Stimulated activated CD8-positive, alpha-beta memory T cell treated with anti-CD3 and anti-CD28 coated beads, Interleukin-15, amount 100 ng/mL, for 4 hours (primary cell): ENCODE results near the gene ARFGAP1.
"Not testable (repeated sequence)": the region's sequence is repeated elsewhere in the genome, so short reads cannot be mapped to it uniquely, and the experiment has no call there.

Experiments used
- DNase-seq, 2 donors: peaks; one replicate each; pipeline ENCODE4 v3.0.0-alpha.2; 2020; ENCODE audit warnings: low read depth in 2 of 2

The ARFGAP1 gene

GRCh38 chr20:63240004-63240403 is 32.6 kb upstream of the ARFGAP1 start:
- no peak for DNase-seq

DNA sequence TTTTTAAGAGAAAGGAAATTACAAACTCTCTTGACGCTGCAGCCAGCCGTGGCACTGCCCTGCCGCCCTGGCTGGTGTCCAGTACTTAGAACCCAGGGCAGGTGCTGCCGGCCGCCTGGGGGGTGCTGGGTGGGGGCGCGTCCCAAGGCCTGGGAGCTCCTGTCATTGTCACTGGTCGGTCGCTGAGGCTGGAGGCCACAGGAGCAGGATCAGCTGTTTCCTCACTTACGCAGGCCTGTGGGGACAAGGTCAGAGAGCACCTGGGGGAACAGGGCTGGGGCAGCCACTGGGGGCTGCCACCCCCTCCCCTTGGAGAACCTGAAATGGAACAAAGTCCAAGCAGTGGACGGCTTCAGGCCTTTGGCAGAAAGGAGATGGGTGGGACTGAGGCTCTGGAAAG is 31.3 kb upstream of the ARFGAP1 start:
- no peak for DNase-seq

DNA sequence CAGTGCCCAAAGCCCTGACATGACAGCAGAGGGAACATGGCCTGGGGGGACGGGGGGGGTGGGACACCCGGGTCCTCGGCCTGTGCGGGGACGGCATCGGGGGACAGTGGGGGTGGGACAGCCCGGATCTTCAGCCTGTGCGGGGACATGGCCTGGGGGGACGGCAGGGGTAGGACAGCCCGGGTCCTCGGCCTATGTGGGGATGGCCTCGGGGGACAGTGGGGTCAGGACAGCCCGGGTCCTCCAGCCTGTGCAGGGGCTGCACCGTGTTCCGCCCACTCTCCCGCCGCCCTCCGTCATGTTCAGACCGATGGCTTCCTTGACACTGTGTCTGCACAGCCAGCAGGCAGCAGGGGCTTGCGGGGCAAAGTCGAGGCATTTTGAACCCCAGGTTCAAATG is 29.9 kb upstream of the ARFGAP1 start:
- DNase-seq = no peak

DNA sequence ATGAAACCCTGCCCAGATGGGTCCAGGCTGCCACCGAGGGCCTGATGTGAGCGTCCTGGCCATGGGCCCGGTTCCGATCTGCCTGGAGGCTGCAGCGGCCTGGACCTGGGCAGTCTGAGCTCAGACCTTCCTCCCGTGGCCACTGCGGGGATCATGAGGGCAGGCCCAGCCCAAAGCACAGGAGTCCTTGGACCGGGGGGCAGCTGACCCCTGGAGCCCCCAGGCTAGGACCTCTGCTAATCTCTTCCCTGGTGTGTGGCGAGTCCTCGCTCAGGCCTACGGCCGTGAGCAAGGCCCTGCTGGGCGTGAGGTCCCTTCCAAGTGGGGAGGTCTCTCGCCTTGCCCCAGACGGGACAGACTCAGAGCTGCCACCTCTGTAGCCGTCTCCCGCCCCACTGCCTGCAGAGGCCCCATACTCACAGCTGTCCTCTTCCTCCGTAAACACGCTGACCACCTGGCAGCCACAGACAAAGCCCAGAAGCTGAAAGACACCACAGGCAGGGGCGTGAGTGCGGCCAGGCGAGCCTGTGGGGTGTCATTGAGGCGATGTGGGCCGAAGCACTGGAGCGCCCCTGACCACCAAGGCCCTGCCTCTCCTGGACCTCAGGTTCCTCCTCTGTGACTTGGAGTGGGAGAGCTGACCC is 28.9 kb upstream of the ARFGAP1 start:
- no peak for DNase-seq

- DNase-seq = no peak
Measured at GRCh38 chr20:63244468-63244867, 28.1 kb upstream of the ARFGAP1 start.

DNA sequence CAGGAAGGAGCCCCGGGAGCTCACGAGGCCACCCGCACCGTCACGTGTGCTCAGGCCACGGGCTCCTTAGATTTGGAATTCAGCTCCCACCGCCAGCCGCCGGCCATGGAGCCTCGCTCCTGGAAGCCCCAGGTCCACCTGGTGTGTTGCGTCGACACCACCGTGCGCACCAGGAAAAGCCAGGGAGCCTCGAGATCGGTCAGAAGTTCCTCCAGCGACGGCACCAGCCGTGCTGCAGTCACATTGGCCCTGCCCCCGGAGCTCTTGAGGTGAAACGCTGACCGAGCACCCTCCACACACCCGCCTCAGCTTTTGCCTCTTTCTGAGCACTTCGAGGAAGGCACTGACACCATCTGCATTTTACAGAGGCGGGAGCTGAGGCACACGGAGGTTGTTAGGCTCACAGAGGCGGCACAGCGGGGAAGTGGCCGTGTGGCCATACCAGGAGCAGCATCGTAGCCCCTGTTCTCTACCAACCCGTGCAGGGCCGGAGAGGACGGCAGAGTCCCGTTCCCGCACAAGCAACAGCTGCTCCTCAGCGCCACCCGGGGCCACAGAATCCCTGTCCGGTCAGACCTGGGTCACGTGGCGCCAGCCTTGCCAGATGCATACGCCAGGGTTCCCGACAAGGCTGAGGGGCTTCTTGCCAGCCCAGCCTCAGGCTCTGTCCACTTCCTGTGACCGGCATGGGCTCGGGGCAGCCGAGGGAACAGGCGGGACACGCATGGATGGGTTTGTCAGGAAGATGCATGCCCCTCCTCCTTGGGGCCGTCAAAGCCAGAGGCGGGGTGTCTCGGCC is 25.9 kb upstream of the ARFGAP1 start:
- DNase-seq = no peak

- DNase-seq = no peak
Measured at GRCh38 chr20:63247671-63248228, 24.9 kb upstream of the ARFGAP1 start.

- DNase-seq = no peak
Measured at GRCh38 chr20:63248835-63249591, 23.6 kb upstream of the ARFGAP1 start.

DNA sequence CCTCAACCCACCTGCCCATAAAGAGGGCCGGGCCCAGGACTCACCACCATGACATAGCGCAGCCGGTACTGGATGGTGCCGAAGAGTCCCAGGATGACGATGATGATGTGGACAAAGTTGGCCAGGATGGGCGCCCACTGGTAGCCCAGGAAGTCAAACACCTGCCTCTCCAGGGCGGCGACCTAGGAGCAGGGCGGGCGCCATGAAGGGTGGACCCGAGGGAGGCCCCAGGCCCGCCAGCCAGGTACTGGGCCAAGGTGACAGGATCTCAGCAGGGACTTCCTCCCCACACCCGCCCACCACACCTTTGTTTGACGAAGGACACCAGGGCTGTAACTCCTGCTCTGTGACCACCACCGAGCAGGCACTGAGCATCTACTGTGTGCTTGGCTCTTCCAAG is 22.7 kb upstream of the ARFGAP1 start:
- no peak for DNase-seq

GRCh38 chr20:63251350-63251749 is 21.3 kb upstream of the ARFGAP1 start:
- DNase-seq = not testable (repeated sequence)

GRCh38 chr20:63252284-63252711 is 20.3 kb upstream of the ARFGAP1 start:
- no peak for DNase-seq

DNA sequence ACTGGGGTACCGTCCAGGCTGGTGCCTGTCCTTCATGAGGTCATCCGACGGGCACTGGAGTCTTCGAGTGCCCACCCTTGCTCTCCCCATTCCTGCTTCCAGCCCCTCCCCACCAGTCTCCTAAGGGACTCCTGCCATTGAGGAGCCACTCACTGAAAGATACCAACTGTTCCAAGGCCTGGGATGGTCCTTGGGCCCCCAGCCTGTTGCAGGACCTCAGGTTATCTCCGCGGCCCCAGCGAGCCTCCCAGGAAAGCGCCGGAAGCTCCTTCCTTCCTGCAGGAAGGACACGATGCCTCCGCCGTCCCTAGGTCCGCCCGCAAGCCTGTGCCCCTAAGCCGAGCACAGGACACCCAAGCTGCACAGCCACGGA is 19.6 kb upstream of the ARFGAP1 start:
- no peak for DNase-seq

DNA sequence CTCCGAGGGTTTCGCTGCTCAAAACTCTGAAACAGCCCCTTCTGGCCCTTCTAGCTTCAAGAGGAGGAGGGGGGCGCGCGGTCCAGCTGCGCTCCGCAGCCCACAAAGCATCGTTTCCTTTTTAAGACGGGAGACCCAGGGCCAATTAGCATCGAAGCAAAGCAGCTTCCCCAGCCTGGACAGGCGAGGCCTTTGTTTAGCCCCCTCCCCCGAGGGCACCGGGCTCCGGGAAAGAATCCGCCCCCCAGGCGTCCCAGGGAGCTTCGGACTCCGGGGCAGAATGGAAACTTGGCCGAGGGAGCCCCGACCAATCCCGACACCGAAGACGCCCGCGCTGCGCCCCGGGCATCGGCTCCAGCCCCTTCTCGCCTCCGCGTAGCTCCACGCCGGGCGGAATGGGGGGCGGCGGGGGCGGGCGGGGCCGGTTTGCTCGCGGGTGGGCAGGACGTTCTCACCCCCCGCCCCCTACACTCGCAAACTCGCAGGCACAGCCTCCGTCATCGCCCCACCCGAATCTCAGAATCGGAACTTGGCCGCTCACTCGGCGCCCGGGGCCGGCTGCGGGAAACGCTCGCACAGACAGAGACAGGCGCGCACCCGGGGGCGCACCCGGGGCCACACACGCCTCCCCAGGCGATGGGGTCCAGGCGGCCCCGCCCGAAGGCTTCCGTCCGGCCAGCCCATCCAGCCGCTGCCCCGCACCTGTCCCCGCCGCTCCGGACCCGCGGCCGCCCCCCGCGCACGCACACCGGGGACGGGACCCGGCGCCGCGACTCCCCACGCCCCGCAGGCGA is 19.0 kb upstream of the ARFGAP1 start:
- DNase-seq = no peak

DNA sequence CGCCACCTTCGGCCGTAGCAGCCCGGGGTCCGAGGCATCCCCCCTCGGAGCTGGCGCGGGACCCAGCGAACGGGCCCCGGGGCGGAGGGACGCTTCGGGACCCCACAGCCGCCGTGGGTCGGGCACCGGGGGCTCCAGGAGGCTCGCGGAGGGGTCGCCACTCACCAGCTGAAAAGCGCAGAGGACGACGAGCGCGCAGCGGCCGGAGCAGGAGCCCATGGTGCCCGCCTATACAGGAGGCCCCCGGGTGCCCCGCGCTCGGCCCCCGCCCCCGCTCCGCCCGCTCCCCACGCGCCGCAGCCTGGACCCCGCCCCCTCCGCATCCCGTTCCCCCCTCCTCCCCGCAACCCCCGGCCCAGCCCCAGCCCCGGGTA is 18.4 kb upstream of the ARFGAP1 start, which contains the start of gene NKAIN4:
Gene NKAIN4 (minus strand): TSS at position 232 of the 374 bp plus-strand sequence. CDS start 13 bp downstream, at position 219.
- DNase-seq = no peak

DNA sequence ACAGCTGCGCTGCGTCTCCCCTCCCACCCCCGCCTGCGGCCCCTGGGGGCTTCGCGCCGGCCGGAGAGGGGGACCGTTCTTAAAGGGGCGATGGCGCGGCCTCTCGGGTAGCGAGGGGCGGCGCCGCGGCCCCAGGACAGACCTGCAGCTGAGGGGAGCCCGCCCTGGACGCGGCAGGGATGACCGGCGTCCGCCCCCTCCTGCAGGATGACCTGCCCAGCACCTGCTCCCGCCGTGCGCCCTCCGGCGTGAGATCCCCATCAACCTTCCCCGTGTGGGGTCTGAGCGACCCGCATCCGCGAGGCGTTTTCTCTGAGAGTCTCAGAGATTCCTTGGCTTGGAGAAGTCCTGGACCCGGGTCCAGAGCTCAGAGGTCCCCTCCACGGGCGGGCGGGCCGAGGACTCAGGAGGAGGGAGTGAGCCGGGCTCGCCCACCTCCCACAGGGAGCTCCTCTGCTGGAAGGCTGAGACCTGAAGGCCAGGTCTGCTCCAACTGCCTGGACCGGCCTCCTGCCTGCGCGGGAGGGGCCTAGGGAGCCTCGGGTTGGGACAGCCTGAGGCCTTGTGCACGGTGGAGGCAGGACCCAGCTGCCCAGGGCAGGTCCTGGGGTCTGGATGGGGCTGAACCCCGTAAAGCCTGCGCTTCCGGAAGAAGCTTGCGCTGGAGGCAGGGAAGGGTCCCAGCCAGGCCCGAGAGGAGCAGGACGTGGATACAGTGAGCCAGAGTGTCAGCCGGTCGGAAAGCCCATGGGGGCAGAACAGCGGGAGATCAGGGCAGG is 17.8 kb upstream of the ARFGAP1 start:
- no peak for DNase-seq

- no peak for DNase-seq
Measured at GRCh38 chr20:63255931-63256704, 16.5 kb upstream of the ARFGAP1 start.

- no peak for DNase-seq
Measured at GRCh38 chr20:63256954-63257353, 15.7 kb upstream of the ARFGAP1 start.

DNA sequence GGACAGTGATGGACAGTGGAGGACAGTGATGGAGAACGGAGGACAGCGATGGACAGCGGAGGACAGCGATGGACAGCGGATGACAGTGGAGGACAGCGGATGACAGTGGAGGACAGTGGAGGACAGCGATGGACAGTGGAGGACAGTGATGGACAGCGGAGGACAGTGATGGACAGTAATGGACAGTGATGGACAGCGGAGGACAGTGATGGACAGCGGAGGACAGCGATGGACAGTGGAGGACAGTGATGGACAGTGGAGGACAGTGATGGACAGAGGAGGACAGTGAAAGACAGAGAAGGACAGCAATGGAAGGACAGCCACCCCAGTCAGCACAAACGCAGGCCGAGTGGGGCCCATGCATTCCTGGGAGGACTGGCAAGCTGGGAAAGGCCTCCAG is 15.0 kb upstream of the ARFGAP1 start:
- no peak for DNase-seq

DNA sequence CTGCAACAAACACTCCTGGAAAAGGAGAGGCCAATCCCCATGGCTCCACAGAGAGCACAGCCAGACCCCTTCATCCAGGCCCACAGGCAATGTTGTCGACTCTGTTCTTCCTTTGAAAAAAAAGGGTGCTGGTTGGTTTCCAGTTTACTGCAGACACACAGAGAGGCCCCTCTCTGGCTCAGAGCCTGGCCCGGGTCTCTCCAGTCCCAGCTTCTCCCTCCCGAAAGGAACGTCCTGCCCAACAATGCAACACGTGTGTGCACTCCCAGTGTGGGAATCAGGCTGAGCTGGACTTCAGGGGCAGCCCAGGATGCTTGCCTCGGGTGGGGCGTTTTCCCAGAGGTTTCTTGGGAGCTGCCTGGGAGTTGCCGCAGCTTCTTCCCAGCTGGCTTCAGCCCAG is 13.8 kb upstream of the ARFGAP1 start:
- DNase-seq = no peak
